ENCODE results near the gene PCP2. TPM values are rescaled to one million over a fixed set of nuclear protein-coding genes. Genes with fewer than 3 reads are reported as not detected.

Gene PCP2
- total and polyA plus RNA-seq, 2 donors (not counting 1 experiment from before 2014, with no cell fraction given): 6.5 to 9.3 TPM

GRCh38 chr19:7619671-7620441, 13.7 kb downstream of the PCP2 start:
- ATAC-seq (ENCODE audit: low read depth): no peak
- peaks cover 0 to 6% (median 0%) of the 10 kb centered on the region in 3 donors for H3K9me3 ChIP-seq (ENCODE audit: control extremely low read depth in 1 of 3, control insufficient read depth in 2 of 3, insufficient read depth in 1 of 3, low read length in 2 of 3)
- H3K4me3 ChIP-seq (ENCODE audit: control extremely low read depth in 1 of 5, extremely low read depth in 1 of 5, insufficient read depth in 1 of 5, low read depth in 2 of 5, low read length in 4 of 5): no peak overlapping the region
- no peaks in the 10 kb centered on the region for H3K79me2 ChIP-seq (ENCODE audit: control insufficient read depth, insufficient read depth, low read length)
- H3K4me1 ChIP-seq (ENCODE audit: control insufficient read depth in 2 of 2, insufficient read depth in 2 of 2, low read length in 2 of 2): no peaks in the 10 kb centered on the region
- Mint-ChIP-seq H3K4me3 (no peak overlapping the region), H3K9me3 (ENCODE audit: insufficient read depth) (no peaks in the 10 kb centered on the region), H3K27me3 (no peaks in the 10 kb centered on the region), H3K27ac (no peak overlapping the region), H3K4me1 (no peaks in the 10 kb centered on the region)
- intact Hi-C loops (cut with micrococcal nuclease): no loop called here
- TF ChIP-seq EZH2 (IDR thresholded peaks at IDR 0.05; ENCODE audit: borderline replicate concordance, insufficient read depth, low read depth, low read length, poor library complexity, severe bottlenecking) (no peak), CTCF (IDR thresholded peaks at IDR 0.05) (no peak)
- POLR2A ChIA-PET: interaction anchor here (0.7 kb wide), 1 partner anchor 61 kb away, joined by 5 read pairs; the partner anchor contains the start of gene TRAPPC5
- no peak overlapping the region for H3K27ac ChIP-seq (ENCODE audit: low read length in 2 of 2)
- no peaks in the 10 kb centered on the region for H3K27me3 ChIP-seq (replicated peaks in 1 of 4; ENCODE audit: control extremely low read depth in 1 of 4, control insufficient read depth in 3 of 4, insufficient read depth in 4 of 4, low read length in 3 of 4)
- H3K9ac ChIP-seq (ENCODE audit: low read length): no peak overlapping the region
- no peak overlapping the region for H3K4me2 ChIP-seq (replicated peaks; ENCODE audit: low read depth, low read length, poor library complexity, severe bottlenecking)
- H4K20me1 ChIP-seq (ENCODE audit: control insufficient read depth, insufficient read depth, low read length, poor library complexity, severe bottlenecking): peaks cover 6% of the 10 kb centered on the region
- H3K36me3 ChIP-seq (replicated peaks in 1 of 2; ENCODE audit: control extremely low read depth in 1 of 2, control insufficient read depth in 1 of 2, extremely low read depth in 1 of 2, insufficient read depth in 2 of 2, low read length in 1 of 2): peaks cover 5 to 56% of the 10 kb centered on the region in 2 experiments
- WGBS (ENCODE audit: insufficient coverage): 96% methylated on average over 43 of the region's 48 CpGs
- CTCF ChIA-PET: no interaction called here
- H2AFZ ChIP-seq (ENCODE audit: insufficient read depth, low read depth, low read length, poor library complexity, severe bottlenecking): no peak overlapping the region
- no peak for DNase-seq
